Measurements from ENCODE around the gene GLTP.

GLTP gene

GRCh38 chr12:109831365-109831764 is 49.0 kb downstream of the GLTP start:
- TF ChIP-seq CTCF (conservative IDR thresholded peaks at IDR 0.05; ENCODE audit: control insufficient read depth, insufficient read depth, low read depth, low read length): no peak
- H3K4me3 ChIP-seq (ENCODE audit: control insufficient read depth, low read depth, low read length): no peak overlapping the region
- DNase-seq (ENCODE audit: low read depth): no peak

GRCh38 chr12:109830718-109831117 is 49.6 kb downstream of the GLTP start:
- no peak for TF ChIP-seq CTCF (conservative IDR thresholded peaks at IDR 0.05; ENCODE audit: control insufficient read depth, insufficient read depth, low read depth, low read length)

GRCh38 chr12:109830267-109830666 is 50.1 kb downstream of the GLTP start:
- no peak for DNase-seq (ENCODE audit: low read depth)

More at GRCh38 chr12:109830718-109831117, 49.6 kb downstream of the GLTP start:
- DNase-seq (ENCODE audit: low read depth): no peak
- no peak overlapping the region for H3K4me3 ChIP-seq (ENCODE audit: control insufficient read depth, low read depth, low read length)

GRCh38 chr12:109829667-109830066 is 50.7 kb downstream of the GLTP start:
- no peak for DNase-seq (ENCODE audit: low read depth)
- H3K4me3 ChIP-seq (ENCODE audit: control insufficient read depth, low read depth, low read length): no peak overlapping the region
- TF ChIP-seq CTCF (conservative IDR thresholded peaks at IDR 0.05; ENCODE audit: control insufficient read depth, insufficient read depth, low read depth, low read length): no peak

More at GRCh38 chr12:109830267-109830666, 50.1 kb downstream of the GLTP start:
- no peak for TF ChIP-seq CTCF (conservative IDR thresholded peaks at IDR 0.05; ENCODE audit: control insufficient read depth, insufficient read depth, low read depth, low read length)
- no peak overlapping the region for H3K4me3 ChIP-seq (ENCODE audit: control insufficient read depth, low read depth, low read length)

GRCh38 chr12:109828754-109829511 is 51.4 kb downstream of the GLTP start:
- H3K4me3 ChIP-seq (ENCODE audit: control insufficient read depth, low read depth, low read length): no peak overlapping the region
- TF ChIP-seq CTCF (conservative IDR thresholded peaks at IDR 0.05; ENCODE audit: control insufficient read depth, insufficient read depth, low read depth, low read length): no peak
- no peak for DNase-seq (ENCODE audit: low read depth)

GRCh38 chr12:109827566-109828550 is 52.5 kb downstream of the GLTP start:
- DNase-seq (ENCODE audit: low read depth): peak; percentile 28
- no peak overlapping the region for H3K4me3 ChIP-seq (ENCODE audit: control insufficient read depth, low read depth, low read length)
- no peak for TF ChIP-seq CTCF (conservative IDR thresholded peaks at IDR 0.05; ENCODE audit: control insufficient read depth, insufficient read depth, low read depth, low read length)
